MM.1S (cell line): ENCODE data around the gene OR2S2.

Experiments
- DNase-seq: peaks from one replicate; pipeline ENCODE4 v3.0.0-alpha.2; 2015
- H2AFZ ChIP-seq: fragments of 300-600 bp; sonication (generic); 2 replicates; pipeline ENCODE4 v1.6.0; 2016; ENCODE audit warnings: antibody characterized with exemption, low read length
- H3F3A ChIP-seq: fragments of 300-600 bp; sonication (generic); 2 replicates; pipeline ENCODE4 v1.6.1; 2016; ENCODE audit warnings: mild to moderate bottlenecking, antibody characterized with exemption, low read length, moderate library complexity, mixed read lengths; ENCODE audit not compliant: insufficient read depth
- H3K27ac ChIP-seq: fragments of 300-600 bp; sonication (generic); 2 replicates; pipeline ENCODE4 v1.5.1; 2016; ENCODE audit warnings: mild to moderate bottlenecking, low read length
- H3K27me3 ChIP-seq: fragments of 300-600 bp; sonication (generic); replicated peaks from 2 replicates; pipeline ENCODE4 v1.6.0; 2016; ENCODE audit warnings: low read length; ENCODE audit not compliant: insufficient read depth
- H3K36me3 ChIP-seq: fragments of 300-600 bp; sonication (generic); replicated peaks from 2 replicates; pipeline ENCODE4 v1.6.1; 2016; ENCODE audit warnings: mild to moderate bottlenecking, low read length, mixed read lengths; ENCODE audit not compliant: insufficient read depth
- H3K4me1 ChIP-seq: fragments of 300-600 bp; sonication (generic); 2 replicates; pipeline ENCODE4 v1.6.1; 2016; ENCODE audit warnings: low read length, mixed read lengths
- H3K4me2 ChIP-seq: fragments of 300-600 bp; sonication (generic); 2 replicates; pipeline ENCODE4 v1.6.0; 2016; ENCODE audit warnings: low read depth, low read length
- H3K4me3 ChIP-seq: fragments of 300-600 bp; sonication (generic); 2 replicates; pipeline ENCODE4 v1.5.1; 2016; ENCODE audit warnings: low read length, mixed read lengths
- H3K79me2 ChIP-seq: fragments of 300-600 bp; sonication (generic); 2 replicates; pipeline ENCODE4 v1.6.1; 2016; ENCODE audit warnings: mixed run types, low read length, mixed read lengths
- H3K9ac ChIP-seq: fragments of 300-600 bp; sonication (generic); 2 replicates; pipeline ENCODE4 v1.6.1; 2016; ENCODE audit warnings: low read length, mixed read lengths
- H3K9me2 ChIP-seq: fragments of 300-600 bp; sonication (generic); replicated peaks from 2 replicates; pipeline ENCODE4 v1.6.1; 2016; ENCODE audit warnings: mild to moderate bottlenecking, low read length, mixed read lengths; ENCODE audit not compliant: insufficient read depth
- H3K9me3 ChIP-seq: fragments of 300-600 bp; sonication (generic); replicated peaks from 2 replicates; pipeline ENCODE4 v1.6.1; 2016; ENCODE audit warnings: mild to moderate bottlenecking, low read length, mixed read lengths; ENCODE audit not compliant: insufficient read depth
- H4K20me1 ChIP-seq: fragments of 300-600 bp; sonication (generic); 2 replicates; pipeline ENCODE4 v1.6.1; 2016; ENCODE audit warnings: mild to moderate bottlenecking, low read length, moderate library complexity, mixed read lengths; ENCODE audit not compliant: insufficient read depth
- CTCF ChIP-seq: fragments of 300-600 bp; sonication (generic); IDR thresholded peaks from 2 replicates; pipeline ENCODE4 v1.5.1; 2016; ENCODE audit warnings: antibody characterized with exemption, low read length, mixed read lengths
- EZH2 ChIP-seq: fragments of 300-600 bp; sonication (generic); optimal IDR thresholded peaks from 2 replicates; pipeline ENCODE3; 2017; ENCODE audit warnings: low read depth, mild to moderate bottlenecking, antibody characterized with exemption, low read length, mixed read lengths
- EZH2phosphoT487 ChIP-seq: fragments of 300-600 bp; sonication (generic); IDR thresholded peaks from 2 replicates; pipeline ENCODE4 v1.6.1; 2018; ENCODE audit warnings: antibody characterized with exemption, low read length

Gene OR2S2

DNA sequence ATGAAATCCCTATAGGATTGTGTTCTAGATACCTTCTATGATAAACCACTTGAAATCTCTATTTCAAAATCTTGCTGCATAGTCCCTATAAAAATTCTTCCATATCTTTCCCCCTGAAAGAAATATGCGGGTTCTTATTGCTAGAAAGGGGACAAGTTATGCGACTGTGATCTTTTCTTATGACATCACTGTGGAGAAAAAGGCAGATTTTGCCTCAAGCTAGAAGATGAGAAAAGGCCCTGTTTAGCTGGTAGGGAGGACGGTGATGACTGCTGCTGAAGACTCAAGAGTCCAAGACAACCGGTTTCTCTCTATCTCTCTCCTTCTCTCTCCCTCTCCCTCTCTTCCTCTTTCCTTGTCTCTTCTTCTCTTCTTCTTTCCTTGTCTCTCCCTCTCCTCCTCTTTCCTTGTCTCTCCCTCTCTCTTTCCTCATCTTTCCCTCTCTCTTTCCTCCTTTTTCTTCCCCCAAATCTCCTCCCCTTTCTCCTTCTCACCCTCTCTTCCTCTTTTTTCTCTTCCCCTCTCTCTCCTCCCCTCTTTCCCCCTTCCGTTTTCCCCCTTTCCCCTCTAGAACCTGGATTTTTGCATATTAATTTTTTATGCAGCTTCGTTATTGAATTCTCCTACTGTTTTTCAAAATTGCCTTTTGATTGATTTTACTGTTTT lies 5.3 kb downstream of the OR2S2 start:
- Histone ChIP-seq H3K36me3 (no peaks in the 10 kb centered on the region), H3K27ac (no peak overlapping the region), H3K4me2 (no peak overlapping the region), H3F3A (no peaks in the 10 kb centered on the region), H3K79me2 (no peaks in the 10 kb centered on the region), H3K9me2 (no peaks in the 10 kb centered on the region), H3K27me3 (no peaks in the 10 kb centered on the region), H4K20me1 (no peaks in the 10 kb centered on the region), H3K9me3 (no peaks in the 10 kb centered on the region), H3K4me3 (no peak overlapping the region), H3K4me1 (no peaks in the 10 kb centered on the region), H2AFZ (no peak overlapping the region), H3K9ac (no peak overlapping the region)
- no peak for TF ChIP-seq CTCF
- TF ChIP-seq EZH2, result no peak
- no peak for TF ChIP-seq EZH2phosphoT487
- no peak for DNase-seq

DNA sequence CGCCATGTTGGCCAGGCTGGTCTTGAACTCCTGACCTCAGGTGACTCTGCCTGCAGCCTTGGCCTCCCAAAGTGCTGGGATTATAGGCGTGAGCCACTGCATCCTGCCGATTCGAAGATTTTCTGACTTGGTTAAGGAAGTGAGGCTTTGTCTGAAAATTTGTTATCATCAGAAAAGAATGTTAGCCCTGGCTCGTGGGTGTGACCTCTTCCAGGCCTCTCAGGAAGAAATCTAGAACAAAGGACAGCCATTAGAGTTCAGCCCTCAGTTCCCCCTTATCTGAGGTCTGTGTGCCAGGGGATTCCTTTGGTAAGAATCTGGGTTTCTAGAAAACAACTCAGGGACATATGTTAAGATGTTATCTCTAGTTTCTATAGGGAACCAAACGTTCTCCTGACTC lies 6.2 kb downstream of the OR2S2 start:
- H3F3A ChIP-seq, result no peaks in the 10 kb centered on the region
- no peaks in the 10 kb centered on the region for H3K79me2 ChIP-seq
- DNase-seq, result no peak
- H4K20me1 ChIP-seq, result no peaks in the 10 kb centered on the region
- H3K9me2 ChIP-seq, result no peaks in the 10 kb centered on the region
- no peaks in the 10 kb centered on the region for H3K36me3 ChIP-seq
- H3K4me3 ChIP-seq, result no peak overlapping the region
- no peaks in the 10 kb centered on the region for H3K4me1 ChIP-seq
- H3K9ac ChIP-seq, result no peak overlapping the region
- no peak overlapping the region for H3K27ac ChIP-seq
- H3K4me2 ChIP-seq, result no peak overlapping the region
- H3K9me3 ChIP-seq, result no peaks in the 10 kb centered on the region
- H2AFZ ChIP-seq, result no peak overlapping the region
- TF ChIP-seq CTCF, result no peak
- no peak for TF ChIP-seq EZH2
- TF ChIP-seq EZH2phosphoT487, result no peak
- no peaks in the 10 kb centered on the region for H3K27me3 ChIP-seq

GRCh38 chr9:35948901-35949318 lies 9.0 kb downstream of the OR2S2 start:
- Histone ChIP-seq H3K9ac (no peak overlapping the region), H3K4me2 (no peak overlapping the region), H2AFZ (no peak overlapping the region), H4K20me1 (no peaks in the 10 kb centered on the region), H3K9me3 (no peaks in the 10 kb centered on the region), H3F3A (no peaks in the 10 kb centered on the region), H3K27ac (no peak overlapping the region), H3K4me1 (no peaks in the 10 kb centered on the region), H3K36me3 (no peaks in the 10 kb centered on the region), H3K79me2 (no peaks in the 10 kb centered on the region), H3K4me3 (no peak overlapping the region), H3K27me3 (no peaks in the 10 kb centered on the region), H3K9me2 (no peaks in the 10 kb centered on the region)
- TF ChIP-seq EZH2, result no peak
- DNase-seq, result no peak

DNA sequence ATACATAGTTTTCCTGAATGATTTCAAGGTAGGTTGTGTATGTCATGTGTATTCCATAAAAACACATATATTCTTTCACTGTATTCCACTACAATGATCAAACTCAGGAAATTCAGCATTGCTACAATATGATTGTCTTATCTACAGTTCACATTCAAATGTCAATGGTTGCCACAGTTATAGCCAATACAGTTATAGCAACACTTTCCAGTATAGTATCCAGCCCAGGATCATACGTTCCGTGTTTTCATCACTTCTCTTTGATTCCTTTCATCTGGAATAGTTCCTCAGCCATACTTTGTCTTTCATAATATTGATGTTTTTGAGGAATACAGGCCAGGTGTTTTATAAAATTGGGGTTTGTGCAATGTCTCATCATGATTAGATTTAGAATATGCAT lies 9.5 kb downstream of the OR2S2 start:
- H3K27ac ChIP-seq, result no peak overlapping the region
- no peak overlapping the region for H3K4me2 ChIP-seq
- no peaks in the 10 kb centered on the region for H3K27me3 ChIP-seq
- H3K9ac ChIP-seq, result no peak overlapping the region
- no peak overlapping the region for H2AFZ ChIP-seq
- no peak for DNase-seq
- H4K20me1 ChIP-seq, result no peaks in the 10 kb centered on the region
- no peaks in the 10 kb centered on the region for H3K4me1 ChIP-seq
- no peak for TF ChIP-seq EZH2phosphoT487
- TF ChIP-seq CTCF, result no peak
- TF ChIP-seq EZH2, result no peak
- no peaks in the 10 kb centered on the region for H3K9me2 ChIP-seq
- no peaks in the 10 kb centered on the region for H3K36me3 ChIP-seq
- no peaks in the 10 kb centered on the region for H3F3A ChIP-seq
- no peaks in the 10 kb centered on the region for H3K79me2 ChIP-seq
- H3K4me3 ChIP-seq, result no peak overlapping the region
- no peaks in the 10 kb centered on the region for H3K9me3 ChIP-seq
